Measurements from ENCODE around the gene TUBGCP5. TPM values are rescaled to one million over a fixed set of nuclear protein-coding genes. Genes with fewer than 3 reads are reported as not detected.

The TUBGCP5 gene
- total RNA-seq, 4 donors from 2014 or later: 8.9 to 30.3 (median 15.9) TPM

DNA sequence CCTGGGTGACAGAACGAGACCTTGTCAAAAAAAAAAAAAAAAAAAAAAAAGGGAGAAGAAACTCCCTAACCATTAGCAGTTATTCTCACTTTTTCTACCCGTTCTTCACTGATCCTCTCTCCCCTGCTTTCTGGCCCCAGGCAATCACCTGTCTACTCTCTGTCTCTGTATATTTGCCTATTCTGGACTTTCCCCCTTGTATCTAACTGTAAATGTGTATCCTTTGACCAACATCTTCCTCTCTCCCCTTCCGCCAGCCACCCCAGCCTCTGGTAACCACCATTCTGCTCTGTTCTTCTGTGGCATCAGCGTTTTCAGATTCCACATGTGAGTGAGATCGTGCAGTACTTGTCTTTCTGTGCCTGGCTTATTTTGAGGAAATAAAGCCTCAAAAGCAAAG is 66.1 kb downstream of the TUBGCP5 start:
- DNase-seq (ENCODE audit: low spot score) (no peak), ATAC-seq (ENCODE audit: low FRiP score) (no peak)
- TF ChIP-seq, protein P1, sequence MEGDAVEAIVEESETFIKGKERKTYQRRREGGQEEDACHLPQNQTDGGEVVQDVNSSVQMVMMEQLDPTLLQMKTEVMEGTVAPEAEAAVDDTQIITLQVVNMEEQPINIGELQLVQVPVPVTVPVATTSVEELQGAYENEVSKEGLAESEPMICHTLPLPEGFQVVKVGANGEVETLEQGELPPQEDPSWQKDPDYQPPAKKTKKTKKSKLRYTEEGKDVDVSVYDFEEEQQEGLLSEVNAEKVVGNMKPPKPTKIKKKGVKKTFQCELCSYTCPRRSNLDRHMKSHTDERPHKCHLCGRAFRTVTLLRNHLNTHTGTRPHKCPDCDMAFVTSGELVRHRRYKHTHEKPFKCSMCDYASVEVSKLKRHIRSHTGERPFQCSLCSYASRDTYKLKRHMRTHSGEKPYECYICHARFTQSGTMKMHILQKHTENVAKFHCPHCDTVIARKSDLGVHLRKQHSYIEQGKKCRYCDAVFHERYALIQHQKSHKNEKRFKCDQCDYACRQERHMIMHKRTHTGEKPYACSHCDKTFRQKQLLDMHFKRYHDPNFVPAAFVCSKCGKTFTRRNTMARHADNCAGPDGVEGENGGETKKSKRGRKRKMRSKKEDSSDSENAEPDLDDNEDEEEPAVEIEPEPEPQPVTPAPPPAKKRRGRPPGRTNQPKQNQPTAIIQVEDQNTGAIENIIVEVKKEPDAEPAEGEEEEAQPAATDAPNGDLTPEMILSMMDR (IDR thresholded peaks at IDR 0.05): no peak

DNA sequence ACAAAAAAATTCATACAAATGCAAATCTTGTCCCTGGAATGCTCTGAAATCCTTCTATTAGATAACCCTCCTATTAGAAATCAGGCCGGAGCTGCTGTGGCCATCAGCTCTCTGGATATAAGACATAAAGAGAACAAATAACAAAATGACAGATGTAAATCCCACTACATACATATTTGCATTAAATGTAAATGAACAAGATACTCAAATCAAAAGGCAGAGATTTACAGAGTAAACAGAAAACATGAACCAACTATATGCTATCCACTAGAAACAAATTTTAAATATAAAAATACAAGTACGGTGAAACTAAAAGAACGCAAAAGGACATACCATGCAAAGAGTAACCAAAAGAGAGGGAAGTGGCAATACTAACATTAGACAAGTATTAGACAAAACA is 69.9 kb downstream of the TUBGCP5 start:
- DNase-seq (ENCODE audit: low spot score): no peak
- no peak for ATAC-seq (ENCODE audit: low FRiP score)
- TF ChIP-seq, protein P1 (IDR thresholded peaks at IDR 0.05): no peak

DNA sequence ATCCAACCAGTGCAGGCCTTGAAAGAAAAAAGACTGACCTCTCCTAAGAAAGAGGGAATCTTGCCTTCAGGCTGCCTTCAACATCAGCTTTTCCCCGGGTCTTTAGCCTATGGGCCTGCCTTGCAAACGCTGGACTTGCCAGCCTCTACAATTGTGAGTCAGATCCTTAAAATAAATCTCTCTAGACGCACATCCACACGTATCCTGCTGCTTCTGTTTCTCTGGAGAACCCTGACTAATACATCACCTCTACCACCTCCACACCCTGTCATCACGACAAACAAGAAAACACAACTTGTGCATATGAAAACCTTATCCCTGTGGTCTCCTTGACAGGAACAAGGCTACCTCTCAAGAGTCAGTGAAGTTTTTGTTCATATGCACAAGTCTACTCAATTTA is 71.0 kb downstream of the TUBGCP5 start:
- ATAC-seq (ENCODE audit: low FRiP score): no peak
- TF ChIP-seq, protein P1 (IDR thresholded peaks at IDR 0.05): no peak
- no peak for DNase-seq (ENCODE audit: low spot score)

DNA sequence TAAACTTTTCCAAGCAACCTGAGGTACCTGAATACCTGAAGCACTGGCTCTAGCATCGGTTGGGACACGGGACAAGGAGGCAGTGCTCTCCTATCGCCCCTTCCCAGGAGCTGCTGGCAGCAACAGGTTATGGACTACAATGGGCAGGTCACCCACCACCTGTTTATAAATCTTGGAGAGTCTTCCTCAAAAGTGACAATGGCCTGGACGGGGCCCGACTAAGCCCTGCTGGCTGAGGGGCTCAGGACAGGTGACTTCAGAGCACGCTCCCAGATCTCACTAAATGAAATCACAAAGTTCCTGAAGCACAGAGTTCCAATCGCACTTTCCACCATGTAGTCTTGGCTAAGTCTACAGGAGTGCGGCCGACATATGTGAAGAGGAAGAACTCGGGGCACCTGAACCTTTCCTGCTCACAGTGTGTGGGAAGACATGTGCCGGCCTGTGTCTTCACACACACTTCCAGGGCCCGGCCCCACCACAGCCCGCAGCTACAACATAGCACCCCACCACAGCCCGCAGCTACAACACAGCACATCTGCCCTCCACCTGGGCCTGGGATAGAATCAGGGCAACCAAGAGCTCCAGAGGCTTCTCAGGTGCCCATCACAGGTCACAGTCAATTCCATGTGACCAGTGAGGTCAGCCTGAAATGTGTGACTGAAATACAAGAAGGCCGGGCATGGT is 72.1 kb downstream of the TUBGCP5 start:
- no peak for DNase-seq (ENCODE audit: low spot score)

DNA sequence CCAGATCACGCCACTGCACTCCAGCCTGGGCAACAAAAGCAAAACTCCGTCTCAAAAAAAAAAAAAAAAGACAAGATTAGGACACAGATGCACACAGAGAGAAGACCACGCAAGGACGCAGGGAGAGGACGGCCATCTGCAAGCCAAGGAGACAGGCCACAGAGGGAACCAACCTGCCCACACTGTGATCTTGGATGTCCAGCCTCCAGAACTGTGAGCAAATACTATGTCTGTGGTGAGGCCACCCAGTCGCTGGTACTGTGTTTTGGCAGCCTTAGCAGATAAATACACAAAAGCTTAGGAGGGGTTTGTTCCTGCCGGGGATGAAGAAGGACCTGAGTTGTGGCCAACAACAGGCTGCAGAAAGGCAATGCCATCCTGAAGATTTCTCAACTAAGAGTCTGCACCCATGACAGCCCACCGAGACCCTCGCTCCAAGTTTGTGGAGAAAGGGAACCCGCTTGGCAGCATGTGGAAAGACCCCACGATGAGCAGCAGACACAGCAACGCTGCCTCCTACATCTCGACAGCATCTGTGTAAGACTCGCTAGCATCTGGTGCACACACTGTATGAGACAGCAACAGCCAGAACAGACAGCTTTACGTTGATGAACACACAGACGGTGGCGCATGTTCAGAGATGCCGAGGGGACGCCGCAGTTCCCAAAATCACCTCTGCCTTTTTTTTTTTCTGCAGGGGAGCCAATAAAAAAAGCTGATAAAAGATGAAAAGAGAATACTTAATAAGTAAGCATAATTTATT is 72.9 kb downstream of the TUBGCP5 start:
- DNase-seq (ENCODE audit: low spot score) (no peak), ATAC-seq (ENCODE audit: low FRiP score) (no peak)
- TF ChIP-seq, protein P1 (IDR thresholded peaks at IDR 0.05): no peak

More for the DNA sequence above, 72.1 kb downstream of the TUBGCP5 start:
- TF ChIP-seq, protein P1 (IDR thresholded peaks at IDR 0.05): no peak
- no peak for ATAC-seq (ENCODE audit: low FRiP score)

DNA sequence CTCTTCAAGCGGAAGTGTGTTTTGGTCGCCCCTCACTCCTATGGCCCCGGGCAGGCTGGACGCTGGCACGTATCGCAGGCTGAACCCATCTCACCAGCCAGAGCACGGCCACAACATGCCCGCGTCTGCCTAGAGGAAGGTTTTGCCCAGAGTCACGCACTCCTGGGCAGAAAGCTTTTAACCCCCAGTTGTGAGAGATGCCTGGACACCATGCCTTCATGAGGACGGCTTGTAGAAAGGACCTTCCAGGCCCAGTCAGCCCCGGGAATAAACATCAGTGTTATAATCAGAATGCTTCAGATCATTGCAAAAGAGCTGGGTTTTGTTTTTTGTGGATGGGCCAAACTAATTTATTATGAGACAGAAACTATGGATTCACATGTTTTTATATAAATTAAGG is 75.7 kb downstream of the TUBGCP5 start:
- ATAC-seq (ENCODE audit: low FRiP score): peak; percentile 53
- TF ChIP-seq, protein P1 (IDR thresholded peaks at IDR 0.05): no peak
- DNase-seq (ENCODE audit: low spot score): no peak

DNA sequence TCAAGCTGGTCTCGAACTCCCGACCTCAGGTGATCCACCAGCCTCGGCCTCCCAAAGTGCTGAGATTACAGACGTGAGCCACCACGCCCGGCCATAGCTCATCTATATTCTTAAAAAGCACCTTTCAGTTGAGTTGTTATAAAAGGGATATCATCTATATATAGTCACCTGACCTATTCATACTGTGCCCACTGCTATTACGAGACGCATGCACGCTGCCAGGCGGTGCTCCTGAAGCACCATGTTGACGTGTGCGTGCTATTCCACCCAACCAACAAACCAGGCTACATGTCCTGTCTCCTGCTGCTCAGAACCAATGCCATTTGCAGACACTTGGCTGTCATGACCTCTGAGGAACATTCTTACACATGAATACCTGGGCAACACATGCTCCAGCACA is 76.8 kb downstream of the TUBGCP5 start:
- ATAC-seq (ENCODE audit: low FRiP score) (no peak), DNase-seq (ENCODE audit: low spot score) (no peak)
- TF ChIP-seq, protein P1 (IDR thresholded peaks at IDR 0.05): no peak
